Mucosa of stomach (tissue), 1 donor: ENCODE measurements around the gene LRP2.

Experiments
- H3K27me3 ChIP-seq: one replicate; pipeline ENCODE4 v1.7.0; 2013; ENCODE audit warnings: mild to moderate bottlenecking, low read length; ENCODE audit not compliant: control insufficient read depth, insufficient read depth
- H3K36me3 ChIP-seq: one replicate; pipeline ENCODE4 v1.7.0; 2013; ENCODE audit warnings: low read length; ENCODE audit not compliant: control insufficient read depth, insufficient read depth
- H3K4me1 ChIP-seq: one replicate; pipeline ENCODE4 v1.7.0; 2013; ENCODE audit warnings: mild to moderate bottlenecking, low read length; ENCODE audit not compliant: control insufficient read depth, insufficient read depth
- H3K4me3 ChIP-seq: one replicate; pipeline ENCODE4 v1.7.0; 2013; ENCODE audit warnings: low read length
- H3K9ac ChIP-seq: one replicate; pipeline ENCODE4 v1.7.0; 2013; ENCODE audit warnings: mild to moderate bottlenecking, low read length, moderate library complexity
- H3K9me3 ChIP-seq: one replicate; pipeline ENCODE4 v1.7.0; 2013; ENCODE audit warnings: mild to moderate bottlenecking, low read length, moderate library complexity; ENCODE audit not compliant: control insufficient read depth
- donor health status: Pancreatic carcinoma.

LRP2 gene

DNA sequence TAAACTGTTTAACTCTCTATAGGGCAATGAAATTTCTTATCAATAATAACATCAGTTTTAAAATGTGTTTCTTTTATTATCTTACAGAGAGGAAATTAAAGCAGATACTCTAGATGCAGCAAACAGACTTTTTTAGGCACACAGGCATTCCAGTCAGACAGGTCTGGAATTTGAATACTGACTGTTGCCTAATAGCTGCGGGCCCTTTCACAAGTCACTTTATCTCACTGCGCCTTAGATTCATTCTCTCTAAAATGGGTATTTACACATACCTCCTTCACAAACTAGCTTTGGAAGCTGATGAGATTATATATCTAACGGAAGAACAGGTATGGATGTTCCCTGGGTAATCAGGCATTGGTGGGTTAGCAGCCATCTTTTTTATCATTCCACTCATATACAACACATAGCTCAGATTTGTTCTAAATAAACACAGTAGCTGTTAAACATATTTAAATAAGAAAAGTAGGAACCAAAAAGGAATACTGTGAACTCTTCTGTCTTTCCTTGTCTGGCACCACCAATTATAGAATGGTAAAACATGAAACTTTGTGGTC, 104.2 kb downstream of the LRP2 start:
- Histone ChIP-seq H3K9me3 (no peaks in the 10 kb centered on the region), H3K9ac (no peak overlapping the region), H3K4me3 (no peak overlapping the region), H3K27me3 (no peaks in the 10 kb centered on the region), H3K36me3 (no peaks in the 10 kb centered on the region), H3K4me1 (no peaks in the 10 kb centered on the region)

DNA sequence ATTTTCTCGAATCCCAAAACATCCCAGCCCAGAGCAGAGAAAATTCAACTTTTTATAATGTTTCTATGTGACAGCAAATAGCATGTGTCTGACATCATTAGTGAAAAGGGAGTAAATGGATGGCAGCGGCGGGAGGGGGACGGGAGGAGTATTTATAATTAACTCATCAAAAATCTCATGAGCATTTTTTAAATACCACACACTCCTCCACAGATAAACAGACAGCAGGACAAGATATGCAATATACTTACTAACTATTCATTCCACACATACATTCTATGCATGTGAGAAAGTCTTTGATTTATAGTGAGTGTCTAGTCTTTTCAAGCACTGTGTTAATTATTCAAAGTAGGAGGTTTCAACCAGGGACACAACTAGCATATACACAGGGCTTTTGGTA, 107.6 kb downstream of the LRP2 start:
- no peaks in the 10 kb centered on the region for H3K4me1 ChIP-seq
- H3K36me3 ChIP-seq = no peaks in the 10 kb centered on the region
- H3K9ac ChIP-seq = no peak overlapping the region
- no peak overlapping the region for H3K4me3 ChIP-seq
- H3K9me3 ChIP-seq = no peaks in the 10 kb centered on the region
- H3K27me3 ChIP-seq = no peaks in the 10 kb centered on the region

DNA sequence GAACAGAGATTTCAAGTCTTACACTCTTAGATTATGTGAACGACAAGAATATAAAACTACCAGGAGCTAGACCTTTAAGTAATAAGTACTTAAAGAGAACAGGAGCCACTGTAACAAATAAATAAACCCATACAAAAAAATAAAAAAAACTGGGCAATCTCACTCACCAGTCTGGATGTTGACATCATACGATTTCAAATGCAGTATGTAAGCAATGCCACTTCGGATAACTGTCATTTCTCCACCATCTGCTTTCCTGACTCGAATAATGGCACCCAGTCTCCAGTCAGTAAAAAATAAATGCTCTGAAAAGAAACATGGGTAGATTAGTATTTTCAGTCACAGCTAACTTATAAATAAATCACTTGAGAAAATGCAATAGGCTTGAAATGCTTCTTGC, 115.1 kb downstream of the LRP2 start:
- no peaks in the 10 kb centered on the region for H3K4me1 ChIP-seq
- no peaks in the 10 kb centered on the region for H3K27me3 ChIP-seq
- no peaks in the 10 kb centered on the region for H3K36me3 ChIP-seq

DNA sequence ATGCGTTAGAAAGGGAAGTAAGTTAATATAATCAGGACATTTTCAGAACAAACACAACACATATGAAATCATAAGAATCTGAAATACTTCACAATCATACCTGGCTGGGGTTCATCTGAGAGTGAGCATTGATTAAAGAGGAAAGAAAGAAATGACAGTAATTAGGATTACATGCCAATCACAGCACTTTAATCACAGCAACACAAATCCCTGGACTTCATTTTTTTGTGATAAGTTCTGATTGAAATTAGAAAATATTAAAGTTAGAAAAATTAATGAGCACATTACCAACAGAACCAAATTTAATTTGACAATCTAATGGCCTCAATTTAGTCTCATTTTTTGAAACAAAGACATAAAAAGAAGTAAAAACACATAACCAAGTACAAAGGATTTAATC, 121.9 kb downstream of the LRP2 start:
- no peaks in the 10 kb centered on the region for H3K36me3 ChIP-seq
- H3K4me1 ChIP-seq = no peaks in the 10 kb centered on the region
- H3K27me3 ChIP-seq = no peaks in the 10 kb centered on the region
- no peaks in the 10 kb centered on the region for H3K9me3 ChIP-seq
- no peak overlapping the region for H3K9ac ChIP-seq
- H3K4me3 ChIP-seq = no peak overlapping the region

More for the DNA sequence above, 115.1 kb downstream of the LRP2 start:
- H3K9ac ChIP-seq = no peak overlapping the region
- no peaks in the 10 kb centered on the region for H3K9me3 ChIP-seq
- H3K4me3 ChIP-seq = no peak overlapping the region

- Histone ChIP-seq H3K27me3 (no peaks in the 10 kb centered on the region), H3K9me3 (no peaks in the 10 kb centered on the region), H3K36me3 (no peaks in the 10 kb centered on the region), H3K9ac (no peak overlapping the region), H3K4me1 (no peaks in the 10 kb centered on the region), H3K4me3 (no peak overlapping the region)
Measured at GRCh38 chr2:169237939-169238338, 124.4 kb downstream of the LRP2 start.

DNA sequence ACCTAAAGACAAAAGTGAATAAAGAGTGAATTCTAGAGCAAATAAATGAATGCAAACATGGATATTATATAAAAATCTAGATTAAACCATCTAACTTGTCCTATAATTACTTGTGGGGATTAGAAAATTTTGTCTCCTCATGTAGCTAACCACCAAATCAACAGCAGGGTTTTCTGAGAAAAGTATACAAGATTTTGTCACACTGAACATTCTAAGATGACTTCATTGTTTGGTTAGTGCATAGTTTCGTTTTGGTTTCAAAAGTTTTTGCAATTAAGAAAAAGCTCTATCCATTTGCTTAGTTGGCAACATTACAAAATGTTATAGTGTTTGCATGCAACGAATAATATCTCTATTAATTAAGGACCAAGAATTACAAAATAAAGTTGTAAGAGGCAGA, 125.0 kb downstream of the LRP2 start:
- no peaks in the 10 kb centered on the region for H3K36me3 ChIP-seq
- H3K9me3 ChIP-seq = no peaks in the 10 kb centered on the region
- no peaks in the 10 kb centered on the region for H3K4me1 ChIP-seq
- H3K4me3 ChIP-seq = no peak overlapping the region
- H3K27me3 ChIP-seq = no peaks in the 10 kb centered on the region
- H3K9ac ChIP-seq = no peak overlapping the region

GRCh38 chr2:169232551-169233154, 129.7 kb downstream of the LRP2 start:
- Histone ChIP-seq H3K4me3 (no peak overlapping the region), H3K27me3 (no peaks in the 10 kb centered on the region), H3K9me3 (no peaks in the 10 kb centered on the region), H3K4me1 (no peaks in the 10 kb centered on the region), H3K9ac (no peak overlapping the region), H3K36me3 (no peaks in the 10 kb centered on the region)

- H3K9ac ChIP-seq = no peak overlapping the region
- H3K4me3 ChIP-seq = no peak overlapping the region
- no peaks in the 10 kb centered on the region for H3K27me3 ChIP-seq
- no peaks in the 10 kb centered on the region for H3K36me3 ChIP-seq
- no peaks in the 10 kb centered on the region for H3K4me1 ChIP-seq
- no peaks in the 10 kb centered on the region for H3K9me3 ChIP-seq
Measured at GRCh38 chr2:169230204-169230603, 132.1 kb downstream of the LRP2 start.

DNA sequence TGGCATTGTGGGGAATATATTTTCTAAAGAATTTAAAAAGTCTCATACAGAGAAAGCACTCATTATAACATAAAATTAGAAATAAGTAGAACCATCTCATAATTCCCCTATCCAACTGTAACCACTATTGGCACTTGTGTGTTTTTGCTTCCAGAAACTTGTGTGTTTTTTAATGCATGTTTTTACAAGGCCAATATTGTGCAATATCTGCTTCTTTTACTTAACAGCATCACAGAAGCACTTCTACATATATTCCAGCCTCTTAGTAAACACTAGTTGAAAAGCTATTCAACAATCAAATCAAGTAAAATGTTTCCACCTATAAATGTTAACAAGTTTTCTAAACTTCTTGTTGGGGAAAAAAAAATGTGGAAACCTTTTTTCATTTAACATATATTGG, 132.7 kb downstream of the LRP2 start:
- H3K36me3 ChIP-seq = no peaks in the 10 kb centered on the region
- no peaks in the 10 kb centered on the region for H3K9me3 ChIP-seq
- H3K4me1 ChIP-seq = no peaks in the 10 kb centered on the region
- H3K9ac ChIP-seq = no peak overlapping the region
- no peaks in the 10 kb centered on the region for H3K27me3 ChIP-seq
- H3K4me3 ChIP-seq = no peak overlapping the region

DNA sequence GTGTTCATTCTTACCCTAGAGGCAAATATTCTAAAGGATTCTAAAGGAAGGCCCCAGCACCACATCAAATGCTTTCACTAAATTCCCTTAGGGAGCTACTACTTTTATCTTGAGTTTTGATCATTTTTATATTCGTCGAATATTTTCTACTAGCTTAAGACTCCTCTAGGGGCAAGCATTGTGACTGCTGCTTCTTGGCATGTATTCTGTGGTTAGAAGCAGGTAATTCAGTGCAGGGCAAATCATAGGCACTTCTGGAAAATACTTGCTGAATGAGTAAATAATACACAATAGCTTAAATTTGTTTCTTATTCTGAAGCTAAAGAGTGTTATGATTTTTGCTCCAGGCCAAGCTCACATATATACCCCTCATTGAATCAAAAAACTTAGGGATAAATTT, 136.4 kb downstream of the LRP2 start:
- H3K4me3 ChIP-seq = no peak overlapping the region
- no peaks in the 10 kb centered on the region for H3K4me1 ChIP-seq
- no peak overlapping the region for H3K9ac ChIP-seq
- H3K36me3 ChIP-seq = no peaks in the 10 kb centered on the region
- no peaks in the 10 kb centered on the region for H3K9me3 ChIP-seq
- H3K27me3 ChIP-seq = no peaks in the 10 kb centered on the region

DNA sequence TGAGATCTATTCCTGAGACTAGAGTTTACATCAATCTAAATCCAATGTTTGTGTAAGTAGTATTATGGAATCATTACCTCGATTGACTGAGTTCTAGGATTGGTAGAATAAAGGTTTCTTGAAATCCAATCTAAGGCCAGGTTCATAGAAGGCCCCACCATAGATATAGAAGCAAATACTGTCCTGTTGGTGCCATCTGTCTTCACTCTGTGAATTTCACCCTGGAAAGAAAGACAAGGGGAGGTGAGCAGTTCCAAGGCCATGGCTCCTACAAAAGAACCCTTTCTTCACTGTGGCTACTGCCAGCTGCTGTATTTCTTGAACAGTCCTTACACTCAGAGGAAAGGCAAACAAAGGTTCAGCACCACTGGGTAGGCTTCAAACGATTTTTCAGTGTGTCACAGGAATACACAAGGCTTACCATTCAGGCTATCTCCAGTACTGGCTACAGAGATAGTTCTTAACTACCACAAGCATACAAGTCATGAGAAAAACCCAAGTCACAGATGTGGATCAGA, 137.0 kb downstream of the LRP2 start:
- no peaks in the 10 kb centered on the region for H3K9me3 ChIP-seq
- no peaks in the 10 kb centered on the region for H3K4me1 ChIP-seq
- H3K4me3 ChIP-seq = no peak overlapping the region
- H3K9ac ChIP-seq = no peak overlapping the region
- H3K27me3 ChIP-seq = no peaks in the 10 kb centered on the region
- no peaks in the 10 kb centered on the region for H3K36me3 ChIP-seq

DNA sequence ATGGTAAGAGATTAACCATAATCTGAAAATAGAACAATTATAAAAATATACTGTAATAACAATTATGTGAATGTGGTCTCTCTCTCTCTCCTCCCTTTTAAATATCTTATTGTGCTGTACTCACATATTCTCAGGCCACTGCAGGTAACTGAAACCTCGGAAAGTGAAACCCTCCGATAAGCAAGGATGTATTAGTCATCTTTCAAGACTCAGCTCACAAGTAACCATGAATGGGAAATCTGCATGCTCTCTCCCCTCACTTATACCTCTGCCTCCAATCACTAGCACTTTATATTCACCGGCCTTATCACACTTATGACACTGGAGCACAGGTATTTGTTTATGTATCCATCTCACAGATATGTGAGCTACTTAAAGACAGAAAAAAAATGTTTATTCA, 139.7 kb downstream of the LRP2 start:
- H3K4me1 ChIP-seq = no peaks in the 10 kb centered on the region
- no peaks in the 10 kb centered on the region for H3K36me3 ChIP-seq
- no peak overlapping the region for H3K4me3 ChIP-seq
- no peaks in the 10 kb centered on the region for H3K27me3 ChIP-seq
- no peaks in the 10 kb centered on the region for H3K9me3 ChIP-seq
- no peak overlapping the region for H3K9ac ChIP-seq
